ENCODE results near the gene CPNE5.

DNA sequence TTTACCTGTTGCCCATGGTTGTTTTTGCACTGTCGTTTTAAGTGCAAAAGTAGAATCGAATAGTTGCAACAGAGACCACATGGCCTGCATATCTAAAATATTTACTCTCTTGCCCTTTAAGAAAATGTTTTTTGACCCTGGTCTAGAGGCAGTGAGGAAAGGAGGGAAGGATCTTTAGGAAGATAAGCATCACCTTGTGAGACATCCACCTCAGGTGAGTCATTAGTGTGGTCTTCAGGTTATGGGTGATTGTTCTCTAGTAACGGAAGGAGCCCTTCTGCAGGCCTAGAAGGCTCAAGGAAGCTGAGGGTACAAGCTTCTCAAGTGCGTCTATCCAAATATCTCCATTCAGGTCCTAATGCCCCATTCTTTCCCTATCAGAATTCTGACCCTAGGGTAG is 148.2 kb downstream of the CPNE5 start:
- TF ChIP-seq, protein P1, sequence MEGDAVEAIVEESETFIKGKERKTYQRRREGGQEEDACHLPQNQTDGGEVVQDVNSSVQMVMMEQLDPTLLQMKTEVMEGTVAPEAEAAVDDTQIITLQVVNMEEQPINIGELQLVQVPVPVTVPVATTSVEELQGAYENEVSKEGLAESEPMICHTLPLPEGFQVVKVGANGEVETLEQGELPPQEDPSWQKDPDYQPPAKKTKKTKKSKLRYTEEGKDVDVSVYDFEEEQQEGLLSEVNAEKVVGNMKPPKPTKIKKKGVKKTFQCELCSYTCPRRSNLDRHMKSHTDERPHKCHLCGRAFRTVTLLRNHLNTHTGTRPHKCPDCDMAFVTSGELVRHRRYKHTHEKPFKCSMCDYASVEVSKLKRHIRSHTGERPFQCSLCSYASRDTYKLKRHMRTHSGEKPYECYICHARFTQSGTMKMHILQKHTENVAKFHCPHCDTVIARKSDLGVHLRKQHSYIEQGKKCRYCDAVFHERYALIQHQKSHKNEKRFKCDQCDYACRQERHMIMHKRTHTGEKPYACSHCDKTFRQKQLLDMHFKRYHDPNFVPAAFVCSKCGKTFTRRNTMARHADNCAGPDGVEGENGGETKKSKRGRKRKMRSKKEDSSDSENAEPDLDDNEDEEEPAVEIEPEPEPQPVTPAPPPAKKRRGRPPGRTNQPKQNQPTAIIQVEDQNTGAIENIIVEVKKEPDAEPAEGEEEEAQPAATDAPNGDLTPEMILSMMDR (IDR thresholded peaks at IDR 0.05), result no peak
- no peak for TF ChIP-seq POLR2A (IDR thresholded peaks at IDR 0.05)

Data from thyroid gland (tissue), 4 donors.